Measurements from ENCODE around the gene IFIT3.

The IFIT3 gene

DNA sequence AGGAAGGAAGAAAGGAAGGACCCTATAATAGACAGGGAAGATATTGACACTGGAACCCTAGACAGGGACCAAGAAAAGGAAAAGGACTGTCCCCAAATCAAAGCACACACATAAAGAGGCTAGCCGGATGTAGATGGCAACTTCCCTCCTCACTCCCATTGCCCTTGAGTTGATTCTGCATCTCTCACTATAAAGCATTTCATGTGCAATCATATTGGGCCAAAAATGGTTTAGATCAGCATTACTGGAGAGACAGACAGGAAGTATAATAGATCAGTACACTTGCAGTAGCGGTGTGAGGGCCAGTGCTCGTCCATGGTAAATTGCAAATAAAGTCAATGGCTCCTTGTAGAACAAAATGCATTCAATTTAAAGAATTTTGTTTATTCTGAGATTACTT is 8.4 kb downstream of the IFIT3 start:
- H3K36me3 ChIP-seq: peaks cover 6 to 22% (median 15%) of the 10 kb centered on the region in 3 donors
- H3K4me1 ChIP-seq: peaks cover 0 to 30% (median 13%) of the 10 kb centered on the region in 4 donors
- H3K27ac ChIP-seq: no peak overlapping the region
- intact Hi-C loops (cut with DNase I; ENCODE audit: low total_unique reads): no loop called here
- DNase-seq: no peak
- H3K4me3 ChIP-seq: no peak overlapping the region
- no peaks in the 10 kb centered on the region for H3K27me3 ChIP-seq
- H3K9me3 ChIP-seq: no peaks in the 10 kb centered on the region
- TF ChIP-seq, protein P1, sequence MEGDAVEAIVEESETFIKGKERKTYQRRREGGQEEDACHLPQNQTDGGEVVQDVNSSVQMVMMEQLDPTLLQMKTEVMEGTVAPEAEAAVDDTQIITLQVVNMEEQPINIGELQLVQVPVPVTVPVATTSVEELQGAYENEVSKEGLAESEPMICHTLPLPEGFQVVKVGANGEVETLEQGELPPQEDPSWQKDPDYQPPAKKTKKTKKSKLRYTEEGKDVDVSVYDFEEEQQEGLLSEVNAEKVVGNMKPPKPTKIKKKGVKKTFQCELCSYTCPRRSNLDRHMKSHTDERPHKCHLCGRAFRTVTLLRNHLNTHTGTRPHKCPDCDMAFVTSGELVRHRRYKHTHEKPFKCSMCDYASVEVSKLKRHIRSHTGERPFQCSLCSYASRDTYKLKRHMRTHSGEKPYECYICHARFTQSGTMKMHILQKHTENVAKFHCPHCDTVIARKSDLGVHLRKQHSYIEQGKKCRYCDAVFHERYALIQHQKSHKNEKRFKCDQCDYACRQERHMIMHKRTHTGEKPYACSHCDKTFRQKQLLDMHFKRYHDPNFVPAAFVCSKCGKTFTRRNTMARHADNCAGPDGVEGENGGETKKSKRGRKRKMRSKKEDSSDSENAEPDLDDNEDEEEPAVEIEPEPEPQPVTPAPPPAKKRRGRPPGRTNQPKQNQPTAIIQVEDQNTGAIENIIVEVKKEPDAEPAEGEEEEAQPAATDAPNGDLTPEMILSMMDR (IDR thresholded peaks at IDR 0.05): no peak

DNA sequence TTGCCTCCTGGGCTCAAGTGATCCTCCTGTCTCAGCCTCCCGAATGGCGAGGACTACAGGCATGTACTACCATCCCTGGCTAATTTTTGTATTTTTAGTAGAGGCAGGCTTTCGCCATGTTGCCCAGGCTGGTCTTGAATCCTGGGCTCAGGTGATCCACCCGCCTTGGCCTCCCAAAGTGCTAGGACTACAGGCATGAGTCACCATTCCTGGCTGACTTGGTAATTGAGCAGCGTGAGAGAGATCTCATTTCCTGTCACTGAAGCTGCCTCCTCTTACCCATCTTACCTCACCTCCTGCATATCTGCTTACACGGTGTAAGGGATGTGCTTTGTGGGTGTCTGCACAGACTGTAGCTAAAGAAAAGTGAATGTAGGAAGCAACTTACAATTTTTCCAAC is 9.7 kb downstream of the IFIT3 start:
- intact Hi-C loops (cut with DNase I; ENCODE audit: low total_unique reads): no loop called here
- no peak for DNase-seq
- no peaks in the 10 kb centered on the region for H3K27me3 ChIP-seq
- TF ChIP-seq, protein P1 (IDR thresholded peaks at IDR 0.05): no peak
- H3K4me1 ChIP-seq: peaks cover 0 to 25% (median 14%) of the 10 kb centered on the region in 4 donors
- peaks cover 6 to 22% (median 15%) of the 10 kb centered on the region in 3 donors for H3K36me3 ChIP-seq
- H3K9me3 ChIP-seq: no peaks in the 10 kb centered on the region
- H3K27ac ChIP-seq: no peak overlapping the region
- H3K4me3 ChIP-seq: no peak overlapping the region

DNA sequence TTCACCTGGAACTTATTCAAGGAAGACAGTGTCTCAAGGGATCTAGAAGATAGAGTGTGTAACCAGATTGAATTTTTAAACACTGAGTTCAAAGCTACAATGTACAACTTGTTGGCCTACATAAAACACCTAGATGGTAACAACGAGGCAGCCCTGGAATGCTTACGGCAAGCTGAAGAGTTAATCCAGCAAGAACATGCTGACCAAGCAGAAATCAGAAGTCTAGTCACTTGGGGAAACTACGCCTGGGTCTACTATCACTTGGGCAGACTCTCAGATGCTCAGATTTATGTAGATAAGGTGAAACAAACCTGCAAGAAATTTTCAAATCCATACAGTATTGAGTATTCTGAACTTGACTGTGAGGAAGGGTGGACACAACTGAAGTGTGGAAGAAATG is 10.9 kb downstream of the IFIT3 start:
- Histone ChIP-seq H3K4me3 (no peak overlapping the region), H3K36me3 (peaks cover 6 to 22% (median 15%) of the 10 kb centered on the region in 3 donors), H3K4me1 (peaks cover 0 to 13% (median 5%) of the 10 kb centered on the region in 4 donors), H3K9me3 (no peaks in the 10 kb centered on the region), H3K27me3 (no peaks in the 10 kb centered on the region), H3K27ac (no peak overlapping the region)
- TF ChIP-seq, protein P1 (IDR thresholded peaks at IDR 0.05): no peak
- DNase-seq: no peak
- intact Hi-C loops (cut with DNase I; ENCODE audit: low total_unique reads): no loop called here

DNA sequence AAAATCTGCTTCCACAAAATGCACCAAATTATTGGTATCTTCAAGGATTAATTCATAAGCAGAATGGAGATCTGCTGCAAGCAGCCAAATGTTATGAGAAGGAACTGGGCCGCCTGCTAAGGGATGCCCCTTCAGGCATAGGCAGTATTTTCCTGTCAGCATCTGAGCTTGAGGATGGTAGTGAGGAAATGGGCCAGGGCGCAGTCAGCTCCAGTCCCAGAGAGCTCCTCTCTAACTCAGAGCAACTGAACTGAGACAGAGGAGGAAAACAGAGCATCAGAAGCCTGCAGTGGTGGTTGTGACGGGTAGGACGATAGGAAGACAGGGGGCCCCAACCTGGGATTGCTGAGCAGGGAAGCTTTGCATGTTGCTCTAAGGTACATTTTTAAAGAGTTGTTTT is 12.1 kb downstream of the IFIT3 start:
- Histone ChIP-seq H3K4me1 (peaks cover 0 to 5% (median under 1%) of the 10 kb centered on the region in 4 donors), H3K36me3 (peaks cover 6 to 22% (median 15%) of the 10 kb centered on the region in 3 donors), H3K4me3 (no peak overlapping the region), H3K27ac (no peak overlapping the region), H3K27me3 (no peaks in the 10 kb centered on the region), H3K9me3 (no peaks in the 10 kb centered on the region)
- intact Hi-C loops (cut with DNase I; ENCODE audit: low total_unique reads): no loop called here
- TF ChIP-seq, protein P1 (IDR thresholded peaks at IDR 0.05): no peak
- no peak for DNase-seq

DNA sequence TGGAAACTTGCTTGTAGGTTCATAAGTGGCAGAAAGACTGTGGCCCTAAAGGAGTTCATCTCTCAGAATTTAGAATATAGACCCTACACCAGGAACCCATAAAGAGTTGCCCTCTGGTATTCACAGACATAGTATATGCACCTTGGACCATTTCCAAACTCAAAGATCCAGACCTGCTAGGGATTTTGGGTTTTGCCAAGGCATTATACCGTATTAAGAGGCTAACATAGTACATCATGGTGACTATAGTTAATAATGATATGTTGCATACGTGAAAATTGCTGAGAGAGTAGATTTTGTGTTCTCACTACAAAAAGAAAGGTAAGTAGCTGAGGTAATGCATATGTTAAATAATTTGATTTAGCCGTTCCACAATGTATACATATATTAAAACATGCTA is 13.9 kb downstream of the IFIT3 start:
- intact Hi-C loops (cut with DNase I; ENCODE audit: low total_unique reads): no loop called here
- no peak overlapping the region for H3K4me3 ChIP-seq
- TF ChIP-seq, protein P1 (IDR thresholded peaks at IDR 0.05): no peak
- no peak for DNase-seq
- H3K27ac ChIP-seq: no peak overlapping the region
- no peaks in the 10 kb centered on the region for H3K27me3 ChIP-seq
- H3K4me1 ChIP-seq: peaks cover 0 to 10% (median 2%) of the 10 kb centered on the region in 4 donors
- peaks cover 6 to 22% (median 15%) of the 10 kb centered on the region in 3 donors for H3K36me3 ChIP-seq
- no peaks in the 10 kb centered on the region for H3K9me3 ChIP-seq
